IPS DF 19.7 (cell line): ENCODE measurements around the gene WARS2.

Experiments
- DNase-seq: peaks from one replicate; pipeline ENCODE4 v3.0.0-alpha.2; 2013; ENCODE audit warnings: low read depth, low spot score

The WARS2 gene

DNA sequence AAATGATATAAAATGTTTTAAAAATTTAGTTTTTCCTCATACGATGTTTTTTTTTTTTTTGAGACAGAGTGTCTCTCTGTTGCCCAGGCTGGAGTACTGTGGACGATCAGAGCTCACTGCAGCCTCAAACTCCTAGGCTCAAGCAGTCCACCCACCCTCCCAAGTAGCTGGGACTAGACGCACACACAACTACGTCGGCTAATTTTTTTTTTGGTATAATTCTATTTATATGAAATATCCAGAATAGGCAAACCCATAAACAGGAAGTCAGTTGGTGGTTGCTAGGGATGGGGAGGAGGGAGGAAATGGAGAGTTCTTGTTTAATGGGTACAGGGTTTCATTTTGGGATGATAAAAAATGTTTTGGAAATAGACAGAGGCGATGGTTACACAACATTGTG, 56.5 kb downstream of the WARS2 start:
- DNase-seq, result no peak

DNA sequence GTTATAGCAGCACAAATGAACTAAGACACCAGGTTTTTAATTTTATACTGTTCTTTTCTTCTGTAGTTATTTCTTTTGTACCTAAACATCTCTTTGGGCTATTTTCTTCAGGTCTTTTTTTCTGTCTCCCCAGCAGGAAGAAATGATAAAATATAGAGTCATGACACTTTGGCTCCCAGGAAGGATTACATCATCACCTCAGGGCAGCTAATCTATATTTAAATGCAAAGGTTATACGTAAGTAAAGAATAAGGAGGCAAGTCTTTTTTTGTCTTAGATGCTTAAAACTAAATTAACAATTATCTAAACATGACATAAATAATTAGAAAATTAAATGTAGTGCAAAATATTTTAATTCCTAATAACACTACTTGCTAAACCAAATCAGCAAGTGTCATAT, 57.0 kb downstream of the WARS2 start:
- DNase-seq, result no peak

DNA sequence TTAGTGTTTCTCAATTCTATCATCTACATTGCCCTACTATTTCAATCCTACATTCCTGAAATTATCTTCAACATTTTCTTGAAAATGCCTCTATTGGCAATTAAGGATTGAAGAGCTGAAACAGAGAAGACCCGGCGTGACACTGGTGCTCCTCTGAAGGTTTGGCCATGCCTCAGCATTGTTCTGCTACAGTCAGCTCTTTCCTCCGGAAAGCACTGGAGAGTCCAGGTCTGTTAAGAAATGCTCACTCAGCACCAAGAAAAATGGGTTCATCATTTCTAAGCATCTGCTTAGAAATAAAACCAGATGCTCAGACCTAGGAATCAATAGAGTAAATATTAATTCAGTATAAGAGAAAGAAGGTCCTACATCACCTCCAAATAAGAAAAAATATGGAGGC, 58.8 kb downstream of the WARS2 start:
- no peak for DNase-seq

DNA sequence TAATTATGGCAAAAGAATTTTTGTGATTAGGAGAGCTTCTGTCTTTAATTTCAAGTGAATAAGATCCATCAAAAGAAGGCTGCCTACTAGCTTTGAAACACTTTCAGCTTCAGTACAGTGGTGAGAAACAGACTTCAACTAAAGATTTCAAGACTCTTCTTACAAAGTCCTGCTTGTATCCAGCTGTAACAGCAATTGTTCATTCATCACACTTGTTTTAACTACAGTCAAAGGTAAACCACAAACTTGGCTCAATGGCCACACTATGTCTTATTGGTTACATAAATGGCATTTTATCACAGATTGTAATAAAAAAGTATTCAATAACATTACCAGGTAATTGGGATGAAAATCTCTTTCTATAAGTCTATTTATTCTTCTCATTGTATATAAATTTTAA, 59.2 kb downstream of the WARS2 start:
- DNase-seq, result no peak

DNA sequence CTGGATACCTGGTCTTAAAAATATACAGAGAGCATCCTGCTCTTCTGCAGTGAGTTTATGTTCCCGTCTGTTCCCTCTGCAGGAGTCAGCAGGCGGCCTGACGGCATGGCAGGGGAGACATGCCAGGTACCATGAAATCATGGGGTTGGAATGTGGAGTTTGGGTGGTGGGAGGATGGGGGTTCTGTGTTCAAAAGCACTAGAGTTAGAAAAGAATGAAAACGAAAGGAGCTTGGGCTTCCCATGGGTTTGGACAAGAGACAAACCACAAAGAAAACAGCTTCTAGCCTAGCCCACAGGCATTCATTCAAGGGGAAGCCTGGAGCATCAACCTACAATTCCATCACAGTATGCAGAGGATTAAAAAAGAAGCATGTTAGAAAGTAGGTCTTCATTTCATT, 59.9 kb downstream of the WARS2 start:
- peak; percentile 42 for DNase-seq

DNA sequence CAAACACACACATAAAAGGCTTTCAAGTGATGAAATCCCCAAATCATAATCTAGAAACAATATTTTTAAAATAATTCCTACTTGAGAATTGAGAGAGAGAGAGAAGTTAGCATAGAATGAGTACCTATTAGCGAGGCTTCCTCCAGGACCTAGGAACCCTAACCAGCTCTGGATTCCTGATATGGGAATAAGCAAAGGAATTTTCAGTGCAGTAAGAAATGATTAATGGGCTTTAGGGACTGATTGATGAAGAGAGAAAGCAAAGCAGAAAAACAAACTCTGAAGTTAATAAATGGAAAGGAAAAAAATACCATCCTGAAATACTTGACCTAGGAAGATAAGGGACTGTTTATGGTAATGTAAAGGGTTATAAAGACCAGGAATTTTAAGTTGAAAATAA, 60.6 kb downstream of the WARS2 start:
- no peak for DNase-seq

- no peak for DNase-seq
Measured at GRCh38 chr1:119075614-119076013, 64.8 kb downstream of the WARS2 start.

DNA sequence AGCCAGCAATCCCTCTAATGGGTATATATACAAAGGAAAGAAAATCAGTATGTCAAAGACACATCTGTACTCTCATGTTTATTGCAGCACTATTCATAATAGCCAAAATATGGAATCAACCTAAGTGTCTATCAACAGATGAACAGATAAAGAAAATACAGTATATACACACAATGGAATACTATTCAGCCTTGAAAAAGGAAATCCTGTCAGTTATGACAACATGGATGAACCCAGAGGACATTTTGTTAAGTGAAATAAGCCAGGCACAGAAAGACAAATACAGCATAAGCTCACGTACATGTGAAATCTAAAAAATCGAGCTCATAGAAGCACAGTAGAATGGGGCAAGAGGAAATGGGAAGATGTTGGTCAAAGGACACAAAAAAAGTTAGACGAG, 69.1 kb downstream of the WARS2 start:
- DNase-seq, result no peak

- DNase-seq, result no peak
Measured at GRCh38 chr1:119069682-119070081, 70.8 kb downstream of the WARS2 start.

- DNase-seq, result no peak
Measured at GRCh38 chr1:119068427-119068826, 72.0 kb downstream of the WARS2 start.

GRCh38 chr1:119061700-119062099, 78.8 kb downstream of the WARS2 start:
- no peak for DNase-seq

GRCh38 chr1:119055568-119055967, 84.9 kb downstream of the WARS2 start:
- DNase-seq, result no peak

GRCh38 chr1:119053917-119054316, 86.5 kb downstream of the WARS2 start:
- DNase-seq, result no peak

DNA sequence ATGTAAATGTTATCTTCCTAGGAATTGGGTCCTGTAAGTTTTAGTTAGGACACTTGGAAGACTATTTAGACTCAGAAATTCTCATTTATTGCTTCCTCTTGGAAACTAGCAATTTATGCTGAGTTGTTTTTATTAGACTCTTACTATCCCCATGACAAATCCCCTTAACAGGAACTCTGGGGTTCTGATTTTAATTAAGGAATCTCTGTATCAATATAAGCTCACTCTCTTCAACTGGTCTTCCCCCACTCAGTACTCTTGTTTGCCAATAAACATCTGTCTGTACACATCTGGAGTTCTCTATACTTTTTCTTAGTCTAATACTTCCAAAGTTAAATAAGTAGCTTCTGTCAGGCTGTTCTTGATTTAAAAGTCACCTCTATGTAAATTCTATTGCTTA, 88.2 kb downstream of the WARS2 start:
- no peak for DNase-seq

DNA sequence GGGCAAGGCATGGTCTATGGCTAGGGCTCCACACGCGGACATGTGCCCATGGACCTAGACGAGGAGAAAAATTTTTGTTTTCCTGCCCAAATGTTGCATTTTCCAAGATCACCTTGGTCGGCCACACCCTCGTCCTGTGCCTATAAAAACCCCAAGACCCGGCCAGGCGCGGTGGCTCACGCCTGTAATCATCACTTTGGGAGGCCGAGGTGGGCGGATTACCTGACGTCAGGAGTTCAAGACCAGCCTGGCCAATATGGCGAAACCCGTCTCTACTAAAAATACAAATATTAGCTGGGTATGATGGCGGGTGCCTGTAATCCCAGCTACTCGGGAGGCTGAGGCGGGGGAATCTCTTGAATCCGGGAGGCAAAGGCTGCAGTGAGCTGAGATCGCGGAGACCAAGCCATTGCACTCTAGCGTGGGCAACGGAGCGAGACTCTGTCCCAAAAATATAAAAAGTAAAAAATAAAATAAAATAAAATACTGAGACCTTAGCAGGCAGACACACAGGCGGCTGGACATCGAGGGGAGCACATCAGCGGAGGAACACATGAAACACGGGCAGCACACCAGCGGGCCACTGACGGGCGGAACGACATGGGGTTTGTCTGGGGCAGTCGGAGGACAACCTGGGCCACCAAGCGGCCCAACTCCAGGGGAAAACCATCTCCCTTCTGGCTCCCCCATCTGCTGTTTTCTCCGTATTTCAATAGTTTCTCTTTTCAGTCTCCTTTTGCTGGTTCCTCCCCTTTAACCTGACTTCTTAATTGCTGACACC, 91.6 kb downstream of the WARS2 start:
- no peak for DNase-seq

GRCh38 chr1:119046785-119047438, 93.5 kb downstream of the WARS2 start:
- DNase-seq, result no peak

- DNase-seq, result no peak
Measured at GRCh38 chr1:119046429-119046784, 94.0 kb downstream of the WARS2 start.

- DNase-seq, result no peak
Measured at GRCh38 chr1:119045096-119045746, 95.2 kb downstream of the WARS2 start.

DNA sequence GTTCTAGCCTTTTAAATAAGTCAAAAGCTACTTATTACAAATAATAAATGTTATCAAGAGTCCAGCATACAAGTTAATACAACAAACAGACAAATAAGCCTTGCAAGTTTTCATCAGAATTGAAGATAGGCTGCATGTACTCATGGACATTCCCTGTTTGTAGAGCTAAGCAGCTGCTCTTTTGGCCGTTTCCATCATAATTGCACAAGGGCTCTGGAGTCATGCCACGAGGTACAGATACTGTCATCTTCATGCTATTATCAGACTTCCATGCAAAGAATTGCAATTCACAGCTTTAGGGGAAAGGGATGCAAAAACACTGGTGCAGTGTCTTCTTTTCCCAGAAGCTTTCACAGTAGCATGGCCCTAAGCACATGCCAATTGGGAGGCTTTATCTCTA, 99.5 kb downstream of the WARS2 start:
- DNase-seq, result no peak

DNA sequence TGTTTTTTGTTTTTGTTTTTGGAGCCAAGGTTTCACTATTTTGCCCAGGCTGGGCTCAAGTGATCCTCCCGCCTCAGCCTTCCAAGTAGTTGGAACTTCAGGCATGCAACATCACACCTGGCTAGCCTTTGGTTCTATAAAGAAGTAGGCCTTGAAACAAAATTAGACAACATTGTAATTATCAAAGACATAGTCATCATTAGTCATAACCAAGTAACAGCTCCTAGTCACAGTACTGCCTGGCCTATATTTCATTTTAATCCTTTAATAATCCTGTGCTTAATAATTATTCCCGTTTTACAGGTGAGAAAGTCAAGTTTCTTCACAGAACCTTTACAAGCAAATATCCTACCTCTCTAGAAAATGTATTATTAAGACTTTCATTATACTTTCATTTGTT, 100.0 kb downstream of the WARS2 start:
- DNase-seq, result no peak

DNA sequence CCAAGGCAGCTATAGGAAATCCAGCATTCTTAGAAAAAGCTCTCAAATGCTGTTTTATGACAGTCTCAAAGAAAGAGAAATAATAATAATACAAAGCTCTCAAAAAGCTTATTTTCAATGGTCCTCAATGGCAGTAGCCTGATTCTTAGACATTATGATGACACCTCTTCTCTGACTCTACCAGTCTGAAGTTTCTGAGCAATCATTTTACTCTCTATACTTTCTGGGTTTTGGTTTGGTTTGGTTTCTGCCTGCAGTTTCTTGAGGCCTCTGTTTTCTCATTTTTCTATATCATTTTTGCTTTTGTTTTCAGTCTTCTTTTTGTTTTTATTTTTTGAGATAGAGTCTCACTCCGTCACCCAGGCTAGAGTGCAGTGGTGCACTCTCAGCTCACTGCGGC, 102.1 kb downstream of the WARS2 start:
- DNase-seq, result no peak

- DNase-seq, result no peak
Measured at GRCh38 chr1:119034359-119034758, 106.1 kb downstream of the WARS2 start.

DNA sequence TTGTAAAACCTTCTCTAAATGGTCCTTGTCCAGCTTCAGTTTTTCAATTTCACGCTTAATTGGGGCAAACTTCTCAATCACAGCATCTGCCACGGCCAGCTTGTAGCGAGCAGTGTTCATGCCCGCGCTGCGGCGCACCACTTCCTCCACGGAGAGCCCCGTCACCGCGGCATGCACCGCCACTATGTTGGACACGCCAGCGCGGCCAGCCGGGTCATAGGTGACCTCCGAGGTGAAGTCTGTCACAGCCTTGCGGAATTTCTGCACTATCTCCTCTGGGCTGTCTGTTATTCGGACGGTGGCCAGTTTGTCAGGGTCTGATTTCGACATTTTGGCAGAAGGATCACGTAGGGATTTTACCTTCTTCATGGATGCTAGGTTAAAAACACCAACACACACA, 107.5 kb downstream of the WARS2 start:
- no peak for DNase-seq
